NCI-H1436 treated with DMSO at 0.1 percent for 48 hours (cell line): ENCODE measurements around the gene XCL2.

Source experiments
- DNase-seq: peaks from one replicate; lab custom pipeline; 2025; lab: John Stamatoyannopoulos, UW

Gene XCL2

DNA sequence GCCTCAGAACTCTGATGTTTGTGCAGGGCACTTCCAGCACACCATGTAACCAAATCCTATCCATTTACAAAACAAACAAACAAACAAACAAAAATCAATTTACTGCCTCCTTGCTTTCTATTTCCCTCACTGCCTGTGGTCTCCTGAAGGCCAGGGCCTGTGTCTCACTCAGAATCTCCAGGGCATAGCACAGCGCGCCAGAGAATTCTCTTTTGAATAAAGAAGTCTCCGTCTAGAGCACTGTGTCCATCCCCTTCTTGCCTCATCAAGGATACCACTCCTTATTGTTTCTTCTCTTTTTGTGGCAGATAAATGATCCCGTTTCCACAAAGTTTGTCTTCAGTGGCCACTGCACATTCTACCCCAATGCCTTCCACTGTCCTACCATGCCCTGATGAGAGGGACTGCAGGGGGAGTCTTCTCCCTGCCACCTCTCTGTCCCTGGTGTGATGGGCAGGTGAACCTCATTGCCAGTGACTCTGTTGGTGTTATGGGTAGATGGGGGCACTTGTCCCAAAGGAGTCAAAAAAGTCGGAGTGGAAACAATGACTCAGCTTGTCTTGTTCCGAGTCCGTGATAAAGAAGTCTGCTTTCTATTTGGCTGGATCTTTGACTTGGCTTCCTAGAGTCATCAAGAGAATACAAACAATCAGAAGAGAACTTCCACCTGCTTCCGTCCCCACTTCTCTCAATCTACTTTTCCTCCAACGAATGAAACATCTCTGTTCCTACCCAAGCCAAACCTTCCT, 30.0 kb downstream of the XCL2 start:
- no peak for DNase-seq

DNA sequence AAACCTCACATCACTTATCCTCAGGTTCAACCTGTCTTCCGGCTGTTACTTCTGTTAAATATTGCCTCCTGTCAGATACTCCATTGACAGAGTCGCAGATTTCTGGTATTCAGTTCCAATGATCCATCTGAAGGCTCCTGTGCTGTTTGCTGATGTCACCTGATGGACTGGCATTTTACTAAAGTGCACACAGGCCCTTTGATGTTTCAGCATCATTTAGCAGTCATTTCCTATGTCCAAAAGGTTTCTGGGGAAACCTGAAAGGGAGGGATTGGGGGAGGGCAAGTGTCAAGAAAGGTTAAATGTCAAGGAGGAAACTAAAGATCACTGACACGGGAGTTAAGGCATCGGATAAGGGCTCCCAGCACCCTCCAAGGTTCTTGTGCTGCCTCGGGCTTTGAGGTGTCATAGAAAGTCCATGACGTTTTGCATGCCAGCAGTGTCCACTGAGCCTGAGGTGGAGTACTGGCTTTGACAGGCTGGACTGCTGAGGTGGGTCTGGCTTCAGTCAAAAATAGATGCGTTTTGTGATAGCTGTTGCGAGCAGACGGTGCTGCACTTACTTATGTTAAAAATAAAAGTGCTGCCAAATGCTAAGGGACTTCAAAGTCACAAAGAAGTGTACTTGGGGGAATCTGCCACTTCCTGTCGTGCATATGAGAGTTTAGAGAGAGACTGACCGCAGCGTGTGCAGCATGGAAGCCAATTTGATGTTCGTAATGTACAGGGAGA, 30.8 kb downstream of the XCL2 start:
- DNase-seq: no peak

DNA sequence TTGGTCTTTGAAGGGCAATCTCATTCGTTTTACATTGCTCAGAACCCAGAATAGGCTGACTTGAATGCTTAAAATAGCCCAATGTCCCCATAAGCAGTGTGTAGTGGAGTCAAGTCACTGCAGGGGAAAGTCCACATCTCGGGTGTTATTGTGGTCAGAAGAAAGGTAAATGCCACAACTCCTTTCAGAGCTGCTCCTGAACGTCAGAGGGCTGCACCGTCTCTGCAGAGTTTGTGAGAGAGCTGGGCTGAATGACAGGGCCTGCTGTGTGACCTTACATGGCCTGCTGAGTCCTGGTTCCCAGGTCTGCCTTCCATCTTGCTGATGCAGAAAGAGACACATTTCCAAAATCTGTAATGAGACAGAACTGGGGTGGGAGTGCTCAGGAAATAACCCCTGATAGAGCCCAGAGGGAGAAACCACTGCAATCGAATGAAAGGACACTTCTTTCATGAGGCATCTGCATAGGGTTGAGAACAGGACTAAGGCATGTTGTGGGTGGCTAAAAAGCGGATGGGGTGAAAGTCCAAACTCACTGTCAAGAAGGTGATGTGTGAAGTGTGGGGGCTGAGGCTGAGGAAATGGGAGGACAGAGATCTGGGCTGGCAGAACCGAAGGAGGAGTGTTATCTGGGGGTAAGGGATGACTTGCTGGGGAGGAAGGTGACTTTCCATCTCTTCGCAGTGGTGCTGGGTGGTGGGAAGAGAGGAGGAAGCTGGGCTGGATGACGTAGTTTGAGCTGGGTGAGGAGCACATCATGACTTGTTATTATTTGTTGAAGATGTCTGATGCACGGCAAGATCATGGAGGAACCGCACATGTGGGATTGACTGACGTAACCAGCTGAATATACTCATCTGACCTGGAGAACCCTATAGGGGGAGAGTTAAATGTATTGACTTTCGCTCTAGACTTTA, 33.7 kb downstream of the XCL2 start:
- no peak for DNase-seq

DNA sequence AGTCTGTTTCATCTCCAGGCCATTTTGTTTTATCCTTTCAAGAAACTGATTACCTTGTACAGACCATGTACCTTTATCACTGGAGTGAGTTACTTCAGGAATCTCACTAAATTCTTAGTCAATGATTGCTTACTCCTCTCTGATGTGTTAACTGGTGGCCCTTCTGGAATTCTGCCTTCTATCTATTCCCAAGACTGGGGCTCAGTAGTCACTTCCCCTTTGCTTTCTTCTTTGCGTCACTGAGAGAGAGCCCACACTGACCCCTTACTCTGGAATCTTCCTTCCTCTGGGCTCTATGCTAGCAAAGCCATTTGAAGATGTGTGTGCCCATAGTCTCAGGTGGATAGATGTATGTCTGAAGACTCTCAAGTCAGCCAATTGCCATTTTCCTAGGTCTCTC, 34.6 kb downstream of the XCL2 start:
- no peak for DNase-seq

- no peak for DNase-seq
These were observed 36.0 kb downstream of the XCL2 start for GRCh38 chr1:168507828-168508227.

GRCh38 chr1:168507231-168507630, 36.6 kb downstream of the XCL2 start:
- DNase-seq: no peak

DNA sequence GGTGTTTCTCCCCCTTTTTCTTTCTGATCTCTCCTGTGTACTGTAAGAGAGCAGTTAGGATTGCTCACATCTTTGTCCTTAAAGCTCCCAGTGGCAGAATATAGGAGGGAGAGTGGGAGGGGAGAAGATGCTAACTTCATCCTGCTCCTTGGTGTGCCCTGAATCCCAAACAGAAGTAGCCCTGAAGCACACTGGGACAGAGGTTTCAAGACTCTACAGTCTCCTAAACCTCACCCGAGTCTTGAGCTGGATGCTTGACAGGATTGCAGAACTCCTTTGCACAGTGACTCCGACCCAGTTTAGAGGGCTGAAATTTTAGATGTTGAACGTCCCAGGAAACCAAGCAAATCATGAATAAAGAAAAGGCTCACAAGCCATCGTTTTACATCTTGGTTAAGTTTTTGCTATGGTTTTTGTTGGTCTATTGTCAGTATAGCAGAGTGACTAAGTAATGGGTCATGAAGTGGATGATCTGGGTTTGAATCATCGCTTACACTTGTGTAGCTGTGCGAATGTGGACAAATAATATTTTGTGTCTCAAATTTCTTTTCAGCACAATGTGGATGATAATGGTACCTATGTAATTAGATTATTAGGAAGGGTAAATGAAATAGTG, 37.5 kb downstream of the XCL2 start:
- no peak for DNase-seq

DNA sequence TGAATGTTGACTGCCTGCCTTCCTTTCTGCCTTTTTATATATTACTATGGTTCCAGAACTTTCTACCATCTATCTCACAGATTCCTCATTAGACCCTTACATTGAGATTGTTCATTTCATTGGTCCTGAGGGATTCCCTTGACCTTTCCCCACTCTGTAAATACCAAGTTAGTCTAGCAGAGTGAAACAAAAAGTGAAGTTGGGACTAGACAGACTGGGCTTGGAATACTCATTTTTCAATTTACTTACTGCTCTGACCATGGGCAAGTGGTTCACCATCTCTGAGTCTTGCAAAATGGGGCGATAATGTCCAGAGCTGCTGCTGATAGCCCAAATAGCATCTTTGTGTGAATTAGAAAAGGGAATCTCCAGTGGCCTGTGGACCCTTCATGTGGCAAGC, 38.8 kb downstream of the XCL2 start:
- no peak for DNase-seq

GRCh38 chr1:168504064-168504837, 39.5 kb downstream of the XCL2 start:
- no peak for DNase-seq

DNA sequence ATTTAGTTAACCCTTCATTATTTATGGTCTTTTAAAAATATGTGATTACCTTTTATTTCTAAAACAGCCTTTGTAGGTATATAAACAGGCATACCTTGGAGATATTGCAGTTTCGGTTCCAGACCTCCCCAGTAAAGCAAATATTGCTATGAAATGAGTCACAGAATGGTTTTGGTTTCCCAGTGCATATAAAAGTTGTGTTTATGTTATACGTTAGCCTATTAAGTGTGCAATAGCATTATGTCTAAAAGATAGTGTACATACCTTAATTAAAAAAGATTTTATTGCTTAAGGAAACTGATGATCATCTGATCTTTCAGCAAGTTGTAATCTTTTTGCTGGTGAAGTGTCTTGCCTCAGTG, 44.1 kb downstream of the XCL2 start:
- no peak for DNase-seq

- DNase-seq: no peak
These were observed 44.7 kb downstream of the XCL2 start for GRCh38 chr1:168498956-168499687.

GRCh38 chr1:168498159-168498631, 45.6 kb downstream of the XCL2 start:
- DNase-seq: peak; percentile 2

DNA sequence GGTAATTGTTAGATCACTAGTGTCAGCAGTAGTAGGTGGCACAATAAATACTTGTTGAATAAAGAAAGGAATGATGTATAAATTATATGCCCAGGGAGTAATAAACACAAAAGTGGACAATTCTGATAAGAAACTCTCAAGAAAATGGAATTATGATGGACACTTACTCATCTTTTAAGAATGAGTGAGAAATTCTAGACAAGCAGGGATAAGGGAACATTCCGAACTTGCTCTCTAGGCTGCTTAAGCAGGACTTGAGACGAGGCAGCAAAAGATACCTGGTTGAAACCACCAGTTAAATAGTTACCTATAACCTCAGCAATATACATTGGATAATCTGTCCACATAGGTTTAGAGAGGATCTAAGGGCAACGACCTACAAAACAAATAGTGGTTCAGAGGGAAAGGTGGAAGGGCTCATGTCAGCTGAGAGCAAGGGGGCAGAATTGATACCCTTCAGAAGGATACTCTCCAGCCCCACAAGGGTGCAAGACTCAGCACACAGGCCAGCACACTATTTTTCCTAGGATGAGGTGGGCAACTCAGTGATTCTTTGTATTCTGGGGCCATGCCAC, 46.3 kb downstream of the XCL2 start:
- no peak for DNase-seq

DNA sequence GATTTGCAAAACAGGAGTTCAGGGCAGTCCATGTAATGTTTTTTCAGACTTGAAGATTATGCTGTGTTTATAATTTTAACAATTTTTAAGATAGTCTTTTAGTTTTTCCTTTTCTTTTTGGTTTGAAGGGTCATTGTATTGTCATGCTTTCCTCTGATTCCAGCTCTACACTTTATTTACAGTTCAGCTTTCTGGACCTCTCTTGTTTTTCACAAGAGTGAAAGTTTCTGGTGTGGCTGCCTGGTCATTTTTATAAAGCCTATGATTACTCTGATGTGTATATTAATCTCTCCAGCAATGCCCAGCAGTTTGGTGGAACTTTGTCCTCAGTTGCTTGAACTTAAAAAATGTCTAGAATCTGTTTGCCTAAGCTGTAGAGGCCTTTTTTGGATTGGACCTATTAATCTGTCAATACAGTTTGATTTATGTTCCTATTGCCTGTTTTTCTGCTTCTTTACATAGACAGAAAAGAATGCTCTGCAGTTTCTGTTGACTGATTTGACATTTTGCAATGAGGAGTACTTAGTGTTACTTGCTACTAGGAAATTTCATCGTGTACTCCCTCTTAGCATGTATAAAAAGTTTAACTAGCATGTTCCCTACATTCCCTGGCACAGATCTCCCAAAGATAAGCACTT, 52.2 kb downstream of the XCL2 start:
- DNase-seq: no peak
